PC-9 (cell line): ENCODE results near the gene TPSG1. TPM values are rescaled to one million over a fixed set of nuclear protein-coding genes. Genes with fewer than 3 reads are reported as not detected.

Source experiments
- BruUV-seq: library from RNA; stranded (reverse); fragments of 400-500 nt; replicated peaks from 2 replicates; lab custom pipeline; 2021; lab: Mats Ljungman, UMichigan
- CTCF ChIA-PET: fragments of 300-600 bp; sonication (Branson Sonifier 250); formaldehyde crosslinking; loops from one replicate; lab custom pipeline; 2022; ENCODE audit warnings: antibody characterized with exemption; lab: Charles Lee
- POLR2A ChIA-PET: fragments of 300-600 bp; sonication (Branson Sonifier 250); formaldehyde crosslinking; loops from one replicate; lab custom pipeline; 2022; ENCODE audit warnings: antibody characterized with exemption; ENCODE audit not compliant: unreplicated experiment; lab: Charles Lee
- DNase-seq, 2 experiments: peaks; one replicate each; pipeline versions ENCODE4 v3.0.0 to v3.0.0-alpha.2; 2015 to 2022; ENCODE audit warnings: mixed read lengths in 1 of 2
- H2AFZ ChIP-seq: fragments of 200-600 bp; sonication (generic); 2 replicates; pipeline ENCODE4 v1.8.1; 2017; ENCODE audit warnings: antibody characterized with exemption
- H3F3A ChIP-seq: fragments of 200-600 bp; sonication (generic); 2 replicates; pipeline ENCODE4 v1.8.1; 2017; ENCODE audit warnings: antibody characterized with exemption, mild to moderate bottlenecking, low read depth; ENCODE audit not compliant: insufficient read depth
- H3K27ac ChIP-seq: fragments of 200-600 bp; sonication (generic); 2 replicates; pipeline ENCODE4 v1.6.1; 2016; ENCODE audit warnings: mixed run types
- H3K27me3 ChIP-seq: fragments of 200-600 bp; sonication (generic); 2 replicates; pipeline ENCODE4 v1.6.1; 2016; ENCODE audit warnings: low read depth, mixed run types; ENCODE audit not compliant: insufficient read depth
- H3K36me3 ChIP-seq: fragments of 200-600 bp; sonication (generic); 2 replicates; pipeline ENCODE4 v1.6.1; 2016; ENCODE audit warnings: low read depth, mixed run types
- H3K4me1 ChIP-seq: fragments of 200-600 bp; sonication (generic); replicated peaks from 2 replicates; pipeline ENCODE4 v1.6.1; 2016; ENCODE audit warnings: mixed run types; ENCODE audit not compliant: insufficient read depth
- H3K4me2 ChIP-seq: fragments of 200-600 bp; sonication (generic); 2 replicates; pipeline ENCODE4 v1.6.1; 2017; ENCODE audit warnings: mixed run types
- H3K4me3 ChIP-seq: fragments of 200-600 bp; sonication (generic); 2 replicates; pipeline ENCODE4 v1.6.1; 2016; ENCODE audit warnings: mixed run types
- H3K79me2 ChIP-seq: fragments of 200-600 bp; sonication (generic); 2 replicates; pipeline ENCODE4 v1.6.1; 2017; ENCODE audit warnings: low read depth, mixed run types
- H3K9me2 ChIP-seq: fragments of 200-600 bp; sonication (generic); 2 replicates; pipeline ENCODE4 v1.8.1; 2017; ENCODE audit warnings: mild to moderate bottlenecking; ENCODE audit not compliant: insufficient read depth
- H3K9me3 ChIP-seq: fragments of 200-600 bp; sonication (generic); 2 replicates; pipeline ENCODE4 v1.8.1; 2016; ENCODE audit warnings: low read depth; ENCODE audit not compliant: insufficient read depth
- H4K20me1 ChIP-seq: fragments of 200-600 bp; sonication (generic); 2 replicates; pipeline ENCODE4 v1.8.1; 2017; ENCODE audit not compliant: insufficient read depth
- EZH2 ChIP-seq: fragments of 200-600 bp; sonication (generic); IDR thresholded peaks from 2 replicates; pipeline ENCODE4 v1.8.0; 2017; ENCODE audit warnings: antibody characterized with exemption, low read depth
- intact Hi-C: fragments of 100-400 bp; cut with micrococcal nuclease; formaldehyde crosslinking; loops from one replicate; pipeline ENCODE4 v1.10.0; 2022; ENCODE audit not compliant: unreplicated experiment
- total RNA-seq: library from RNA; stranded (reverse); gene quantifications from 2 replicates; pipeline ENCODE4 v1.2.3, GENCODE V29; 2021
- TF ChIP-seq, protein P1 (sequence below): fragments of 200-600 bp; sonication (generic); conservative IDR thresholded peaks from 2 replicates; pipeline ENCODE4 v1.6.1; 2017; ENCODE audit warnings: mixed run types, antibody characterized with exemption, mild to moderate bottlenecking, moderate library complexity

The TPSG1 gene
- total RNA-seq, 1 experiment from 2014 or later, result not detected

DNA sequence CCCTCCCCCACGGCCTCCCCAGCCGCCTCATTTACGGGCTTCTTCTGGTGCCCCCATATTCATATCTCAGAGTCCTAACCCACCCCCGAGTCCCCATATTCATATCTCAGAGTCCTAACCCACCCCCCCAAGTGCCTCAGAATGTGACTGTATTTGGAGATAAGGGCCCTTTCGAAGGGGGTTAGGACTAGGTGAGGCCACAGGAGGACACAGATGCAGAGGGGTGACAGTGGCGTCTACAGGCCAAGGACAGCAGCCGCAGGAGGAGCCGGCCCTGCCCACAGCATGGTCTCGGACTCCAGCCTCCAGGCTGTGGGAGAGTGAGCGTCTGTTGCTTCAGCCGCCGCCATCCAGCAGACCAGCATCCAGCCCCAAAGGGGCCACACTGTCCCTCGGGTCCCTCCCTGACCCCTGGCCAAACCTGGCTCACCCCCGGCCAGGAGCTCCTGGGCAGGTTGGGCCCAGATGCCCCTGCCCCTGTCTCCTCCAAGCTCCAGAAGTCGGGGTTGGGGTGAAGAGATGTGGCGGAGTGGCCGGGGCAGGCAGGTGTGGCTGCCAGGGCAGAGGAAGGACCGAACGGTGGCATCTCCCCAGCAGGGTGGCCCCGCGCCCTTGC, 46.7 kb downstream of the TPSG1 start:
- H3K36me3 ChIP-seq, result no peaks in the 10 kb centered on the region
- no peak overlapping the region for H3K4me3 ChIP-seq
- DNase-seq, result no peak
- H3K9me3 ChIP-seq, result no peaks in the 10 kb centered on the region
- H3K79me2 ChIP-seq, result no peaks in the 10 kb centered on the region
- CTCF ChIA-PET, result no interaction called here
- H3K4me2 ChIP-seq, result no peak overlapping the region
- peaks cover 6% of the 10 kb centered on the region; the same call in 1 of the 2 replicates for H3K4me1 ChIP-seq
- POLR2A ChIA-PET, result no interaction called here
- H4K20me1 ChIP-seq, result no peaks in the 10 kb centered on the region
- H2AFZ ChIP-seq, result no peak overlapping the region
- TF ChIP-seq, protein P1, sequence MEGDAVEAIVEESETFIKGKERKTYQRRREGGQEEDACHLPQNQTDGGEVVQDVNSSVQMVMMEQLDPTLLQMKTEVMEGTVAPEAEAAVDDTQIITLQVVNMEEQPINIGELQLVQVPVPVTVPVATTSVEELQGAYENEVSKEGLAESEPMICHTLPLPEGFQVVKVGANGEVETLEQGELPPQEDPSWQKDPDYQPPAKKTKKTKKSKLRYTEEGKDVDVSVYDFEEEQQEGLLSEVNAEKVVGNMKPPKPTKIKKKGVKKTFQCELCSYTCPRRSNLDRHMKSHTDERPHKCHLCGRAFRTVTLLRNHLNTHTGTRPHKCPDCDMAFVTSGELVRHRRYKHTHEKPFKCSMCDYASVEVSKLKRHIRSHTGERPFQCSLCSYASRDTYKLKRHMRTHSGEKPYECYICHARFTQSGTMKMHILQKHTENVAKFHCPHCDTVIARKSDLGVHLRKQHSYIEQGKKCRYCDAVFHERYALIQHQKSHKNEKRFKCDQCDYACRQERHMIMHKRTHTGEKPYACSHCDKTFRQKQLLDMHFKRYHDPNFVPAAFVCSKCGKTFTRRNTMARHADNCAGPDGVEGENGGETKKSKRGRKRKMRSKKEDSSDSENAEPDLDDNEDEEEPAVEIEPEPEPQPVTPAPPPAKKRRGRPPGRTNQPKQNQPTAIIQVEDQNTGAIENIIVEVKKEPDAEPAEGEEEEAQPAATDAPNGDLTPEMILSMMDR, result no peak
- no peak for TF ChIP-seq EZH2
- no peak overlapping the region for H3K27ac ChIP-seq
- H3F3A ChIP-seq, result no peaks in the 10 kb centered on the region
- intact Hi-C loops, result no loop called here
- H3K9me2 ChIP-seq, result no peaks in the 10 kb centered on the region
- H3K27me3 ChIP-seq, result peaks cover 76% of the 10 kb centered on the region
- no TSS peak for BruUV-seq

DNA sequence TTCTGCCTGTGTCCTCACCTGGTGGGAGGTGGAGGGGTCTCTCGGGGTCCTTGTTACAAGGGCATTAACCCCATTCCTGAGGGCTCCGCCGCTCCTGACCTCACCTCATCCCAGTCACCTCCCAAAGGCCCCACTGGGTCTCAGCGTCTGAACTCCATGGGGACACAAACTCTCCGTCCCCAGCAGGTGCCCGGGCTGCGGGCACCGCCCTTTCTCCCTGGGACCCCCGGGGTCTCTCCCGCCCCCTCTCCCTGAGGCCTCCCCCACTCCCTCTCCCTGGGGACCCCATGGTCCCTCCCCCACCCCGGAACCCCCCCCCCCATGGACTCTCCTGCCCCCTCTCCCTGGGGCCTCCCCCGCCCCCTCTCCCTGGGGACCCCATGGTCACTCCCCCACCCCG, 47.3 kb downstream of the TPSG1 start:
- peaks cover 79% of the 10 kb centered on the region for H3K27me3 ChIP-seq
- H4K20me1 ChIP-seq, result no peaks in the 10 kb centered on the region
- ChIA-PET POLR2A (no interaction called here), CTCF (no interaction called here)
- no peaks in the 10 kb centered on the region for H3F3A ChIP-seq
- no peak overlapping the region for H3K4me3 ChIP-seq
- DNase-seq, result no peak
- no peaks in the 10 kb centered on the region for H3K36me3 ChIP-seq
- no peak overlapping the region for H3K4me2 ChIP-seq
- no TSS peak for BruUV-seq
- no peaks in the 10 kb centered on the region for H3K9me2 ChIP-seq
- H3K4me1 ChIP-seq, result peaks cover 6% of the 10 kb centered on the region; the same call in 1 of the 2 replicates
- intact Hi-C loops, result no loop called here
- TF ChIP-seq EZH2, result no peak
- TF ChIP-seq, protein P1, result no peak
- no peak overlapping the region for H3K27ac ChIP-seq
- H3K79me2 ChIP-seq, result no peaks in the 10 kb centered on the region
- H3K9me3 ChIP-seq, result no peaks in the 10 kb centered on the region
- no peak overlapping the region for H2AFZ ChIP-seq

DNA sequence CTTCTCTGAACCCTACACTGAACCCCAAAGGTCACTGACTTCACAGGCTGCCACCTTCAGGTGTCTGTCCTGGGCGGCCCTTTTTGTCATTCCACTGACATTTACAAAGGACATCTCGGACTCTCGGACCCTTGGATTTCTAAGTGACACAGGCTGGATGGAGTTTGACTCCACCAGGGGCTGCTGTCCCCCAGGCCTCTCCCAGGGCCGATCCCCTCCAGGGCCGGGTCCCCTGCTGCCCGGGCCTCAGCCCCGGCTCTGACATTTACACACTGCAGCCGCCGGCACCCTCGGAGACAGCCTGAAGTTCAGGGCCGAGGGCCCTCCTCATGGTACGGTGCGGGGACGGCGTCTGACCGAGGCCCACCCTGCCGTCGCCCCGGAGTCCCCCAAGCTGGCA, 48.0 kb downstream of the TPSG1 start:
- BruUV-seq, result no TSS peak
- Histone ChIP-seq H3K9me2 (no peaks in the 10 kb centered on the region), H3K27me3 (peaks cover 78% of the 10 kb centered on the region), H3K4me1 (no peaks in the 10 kb centered on the region), H3K27ac (no peak overlapping the region), H4K20me1 (no peaks in the 10 kb centered on the region), H3F3A (no peaks in the 10 kb centered on the region), H3K36me3 (no peaks in the 10 kb centered on the region), H3K9me3 (no peaks in the 10 kb centered on the region), H3K79me2 (no peaks in the 10 kb centered on the region), H3K4me3 (no peak overlapping the region), H2AFZ (no peak overlapping the region), H3K4me2 (no peak overlapping the region)
- intact Hi-C loops, result no loop called here
- POLR2A ChIA-PET, result no interaction called here
- DNase-seq, result no peak
- CTCF ChIA-PET, result no interaction called here
- no peak for TF ChIP-seq EZH2
- TF ChIP-seq, protein P1, result no peak
